Spleen (tissue), 11 donors: ENCODE results near the gene ADAM23. TPM values are rescaled to one million over a fixed set of nuclear protein-coding genes. Genes with fewer than 3 reads are reported as not detected.

Source experiments
- DNase-seq: peaks from one replicate; pipeline ENCODE4 v3.0.0-alpha.2; 2020
- H3K27ac ChIP-seq, 8 donors: fragments of 200-600 bp; sonication (generic) in 7 of 8; 1 replicate in 4 of 8; 2 replicates in 4 of 8; pipeline versions ENCODE4 v1.5.0 to v1.8.0; 2016 to 2021; ENCODE audit warnings: inconsistent platforms in 4 of 8, mild to moderate bottlenecking in 4 of 8, moderate library complexity in 1 of 8
- H3K27me3 ChIP-seq, 7 donors: fragments of 200-600 bp; sonication (generic) in 6 of 7; replicated peaks in 1 of 7; 1 replicate in 4 of 7; 2 replicates in 3 of 7; pipeline versions ENCODE4 v1.5.0 to v1.8.0; 2016 to 2021; ENCODE audit warnings: inconsistent platforms in 3 of 7, mild to moderate bottlenecking in 1 of 7
- H3K36me3 ChIP-seq, 6 donors: fragments of 200-600 bp; sonication (generic) in 5 of 6; 1 replicate in 4 of 6; 2 replicates in 2 of 6; pipeline versions ENCODE4 v1.5.0 to v1.8.0; 2016 to 2021; ENCODE audit warnings: inconsistent platforms in 2 of 6
- H3K4me1 ChIP-seq, 6 donors: fragments of 200-600 bp; sonication (generic) in 5 of 6; 1 replicate in 3 of 6; 2 replicates in 3 of 6; pipeline versions ENCODE4 v1.5.0 to v1.8.0; 2016 to 2021; ENCODE audit warnings: inconsistent platforms in 3 of 6
- H3K4me3 ChIP-seq, 8 donors: fragments of 200-600 bp; sonication (generic) in 7 of 8; 1 replicate in 4 of 8; 2 replicates in 4 of 8; pipeline versions ENCODE4 v1.5.0 to v1.8.0; 2016 to 2021; ENCODE audit warnings: inconsistent platforms in 4 of 8, mild to moderate bottlenecking in 4 of 8, moderate library complexity in 2 of 8
- H3K9me3 ChIP-seq, 8 donors: fragments of 200-600 bp; sonication (generic) in 7 of 8; 1 replicate in 4 of 8; 2 replicates in 4 of 8; pipeline versions ENCODE4 v1.5.0 to v1.8.0; 2016 to 2021; ENCODE audit warnings: inconsistent platforms in 4 of 8
- POLR2A ChIP-seq, 3 donors: fragments of 450-650 bp; IDR thresholded peaks; one replicate each; pipeline ENCODE4 v1.5.1; 2017; ENCODE audit warnings: antibody characterized with exemption in 3 of 3, mild to moderate bottlenecking in 1 of 3
- POLR2AphosphoS5 ChIP-seq, 3 donors: sonication (generic); formaldehyde crosslinking; IDR thresholded peaks; one replicate each; pipeline ENCODE4 v1.5.1; 2017; ENCODE audit warnings: antibody characterized with exemption in 3 of 3
- WGBS, 5 donors: extraction: QIAGEN DNeasy Blood & Tissue Kit in 3 of 5; methylation state at CpG; one replicate each; pipeline versions ENCODE4 v1.1.5 to v1.1.7; 2013 to 2018; 5-methylcytosine and 5-hydroxymethylcytosine counted together
- intact Hi-C: fragments of 100-400 bp; cut with DNase I; formaldehyde crosslinking; loops from one replicate; pipeline ENCODE4 v1.15.0; 2023; ENCODE audit warnings: low total_unique reads
- polyA plus RNA-seq, 3 donors: library from polyadenylated mRNA; stranded (reverse); fragments of 200-250 nt; gene quantifications; one replicate each; pipeline ENCODE4 v1.2.1, GENCODE V29; 2013
- total RNA-seq, 7 donors: library from RNA; depleted of rRNA in 3 of 7; stranded (reverse); fragments of >200 nt in 3 of 7; fragmentation: NEBNext Ultra II Directional in 4 of 7; extraction: Animal tissue kit (Norgen Biotek cat#: 25700) in 4 of 7; gene quantifications; one replicate each; pipeline versions ENCODE4 v1.1.0 to v1.2.1, GENCODE V29; 2016 to 2021
- TF ChIP-seq, protein P1 (sequence below), 11 experiments: fragments of 200-600 bp in 7 of 11; fragments of 450-650 bp in 4 of 11; sonication (generic) in 4 of 11; IDR thresholded peaks in 8 of 11; conservative IDR thresholded peaks in 3 of 11; 1 replicate in 7 of 11; 2 replicates in 4 of 11; pipeline versions ENCODE4 v1.4.0 to v1.8.0; 2016 to 2021; ENCODE audit warnings: antibody characterized with exemption in 11 of 11, inconsistent platforms in 4 of 11, mild to moderate bottlenecking in 1 of 11
- donor health status: healthy with polysubstance abuse.
- donor health status: DM: no; HTN: no; CAD: no; lungs with moderate emphysema.
- donor health status: DM: no; HTN: no; CAD: no.
- donor health status: Bipolar disorder and iron deficiency.
- donor health status: healthy.
- donor health status: DM: no; HTN: no; CAD: no.
- donor health status: DM: yes; HTN: yes; CAD: no.

ADAM23 gene
- total and polyA plus RNA-seq, 10 donors = 0.32 to 2.2 (median 0.86) TPM

DNA sequence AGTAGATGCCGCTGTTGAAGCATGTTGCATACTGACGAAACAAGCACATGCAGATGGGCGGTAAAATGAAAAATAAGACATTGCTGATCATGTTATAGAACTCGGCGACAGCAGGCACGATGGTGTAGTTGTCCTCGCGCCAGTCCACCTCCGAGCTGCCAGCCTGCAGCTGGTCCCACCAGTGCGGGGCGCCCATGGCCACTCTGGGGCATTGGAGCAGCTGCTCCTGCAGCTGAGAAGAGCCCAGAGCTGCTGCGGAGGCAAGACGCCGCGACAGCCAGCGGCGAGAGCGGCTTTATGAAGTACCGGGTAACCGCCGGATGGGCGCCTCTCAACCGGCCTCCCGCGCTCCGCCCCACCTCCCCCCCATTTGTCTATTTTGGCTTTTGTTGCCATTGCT is 32.6 kb upstream of the ADAM23 start:
- Histone ChIP-seq H3K9me3 (peaks cover 0 to 15% (median 9%) of the 10 kb centered on the region in 8 donors), H3K4me3 (no peak overlapping the region), H3K27me3 (peaks cover 0 to 2% (median 0%) of the 10 kb centered on the region in 7 donors), H3K4me1 (no peaks in the 10 kb centered on the region), H3K27ac (no peak overlapping the region), H3K36me3 (no peaks in the 10 kb centered on the region)
- TF ChIP-seq, protein P1, sequence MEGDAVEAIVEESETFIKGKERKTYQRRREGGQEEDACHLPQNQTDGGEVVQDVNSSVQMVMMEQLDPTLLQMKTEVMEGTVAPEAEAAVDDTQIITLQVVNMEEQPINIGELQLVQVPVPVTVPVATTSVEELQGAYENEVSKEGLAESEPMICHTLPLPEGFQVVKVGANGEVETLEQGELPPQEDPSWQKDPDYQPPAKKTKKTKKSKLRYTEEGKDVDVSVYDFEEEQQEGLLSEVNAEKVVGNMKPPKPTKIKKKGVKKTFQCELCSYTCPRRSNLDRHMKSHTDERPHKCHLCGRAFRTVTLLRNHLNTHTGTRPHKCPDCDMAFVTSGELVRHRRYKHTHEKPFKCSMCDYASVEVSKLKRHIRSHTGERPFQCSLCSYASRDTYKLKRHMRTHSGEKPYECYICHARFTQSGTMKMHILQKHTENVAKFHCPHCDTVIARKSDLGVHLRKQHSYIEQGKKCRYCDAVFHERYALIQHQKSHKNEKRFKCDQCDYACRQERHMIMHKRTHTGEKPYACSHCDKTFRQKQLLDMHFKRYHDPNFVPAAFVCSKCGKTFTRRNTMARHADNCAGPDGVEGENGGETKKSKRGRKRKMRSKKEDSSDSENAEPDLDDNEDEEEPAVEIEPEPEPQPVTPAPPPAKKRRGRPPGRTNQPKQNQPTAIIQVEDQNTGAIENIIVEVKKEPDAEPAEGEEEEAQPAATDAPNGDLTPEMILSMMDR (IDR thresholded peaks at IDR 0.05 in 8 of 11, conservative IDR thresholded peaks at IDR 0.05 in 3 of 11) = no peak
- no peak for TF ChIP-seq POLR2A (IDR thresholded peaks at IDR 0.05)
- no peak for TF ChIP-seq POLR2AphosphoS5 (IDR thresholded peaks at IDR 0.05)
- DNase-seq = no peak
- intact Hi-C loops = no loop called here
- WGBS, 5 donors = 92 to 97% (median 95%) methylated on average over 26 of the region's 26 CpGs

DNA sequence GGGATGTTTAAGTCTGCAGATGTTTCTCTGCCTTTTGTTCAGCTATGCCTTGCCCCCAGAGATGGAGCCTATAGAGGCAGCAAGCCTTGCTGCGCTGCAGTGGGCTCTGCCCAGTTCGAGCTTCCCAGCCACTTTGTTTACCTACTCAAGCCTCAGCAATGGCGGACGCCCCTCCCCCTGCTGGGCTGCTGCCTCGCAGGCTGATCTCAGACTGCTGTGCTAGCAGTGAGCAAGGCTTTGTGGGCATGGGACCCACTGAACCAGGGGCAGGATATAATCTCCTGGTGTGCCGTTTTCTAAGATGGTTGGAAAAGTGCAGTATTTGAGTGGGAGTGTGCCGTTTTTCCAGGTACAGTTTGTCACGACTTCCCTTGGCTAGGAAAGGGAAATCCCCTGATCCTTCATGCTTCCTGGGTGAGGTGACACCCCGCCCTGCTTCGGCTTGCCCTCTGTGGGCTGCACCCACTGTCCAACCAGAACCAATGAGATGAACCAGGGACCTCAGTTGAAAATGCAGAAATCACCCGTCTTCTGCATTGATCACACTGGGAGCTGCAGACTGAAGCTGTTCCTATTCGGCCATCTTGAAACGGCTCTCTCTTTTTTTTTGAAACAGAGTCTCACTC is 27.6 kb upstream of the ADAM23 start:
- H3K27me3 ChIP-seq = peaks cover 0 to 7% (median 0%) of the 10 kb centered on the region in 7 donors
- H3K36me3 ChIP-seq = no peaks in the 10 kb centered on the region
- WGBS, 5 donors = 79 to 90% (median 88%) methylated on average over 9 to 13 of the region's 13 CpGs
- peaks cover 0 to 23% (median 13%) of the 10 kb centered on the region in 8 donors for H3K9me3 ChIP-seq
- TF ChIP-seq POLR2AphosphoS5 (IDR thresholded peaks at IDR 0.05) = no peak
- no peak for TF ChIP-seq POLR2A (IDR thresholded peaks at IDR 0.05)
- TF ChIP-seq, protein P1 (IDR thresholded peaks at IDR 0.05 in 8 of 11, conservative IDR thresholded peaks at IDR 0.05 in 3 of 11) = no peak
- no peak overlapping the region for H3K4me3 ChIP-seq
- H3K4me1 ChIP-seq = no peaks in the 10 kb centered on the region
- no peak overlapping the region for H3K27ac ChIP-seq
- intact Hi-C loops = no loop called here
- DNase-seq = no peak

DNA sequence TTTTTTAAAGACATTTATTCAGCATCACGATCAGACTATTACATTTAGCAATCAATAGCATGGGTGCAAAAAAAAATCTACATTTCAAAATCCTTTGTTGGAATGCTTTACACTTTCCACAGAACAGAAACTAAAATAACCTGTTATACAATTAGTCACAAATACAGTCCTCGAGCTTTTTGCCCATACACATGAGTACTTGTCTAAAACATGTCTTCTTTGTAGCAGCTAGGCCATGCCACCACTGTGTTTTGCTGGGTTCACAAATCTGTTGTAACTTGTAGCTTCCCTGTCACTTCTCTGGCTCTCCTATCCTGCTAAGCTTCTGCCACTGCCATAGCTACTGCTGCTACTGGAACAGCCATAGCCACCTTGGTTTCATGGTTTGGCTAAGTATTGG is 24.4 kb upstream of the ADAM23 start:
- TF ChIP-seq POLR2A (IDR thresholded peaks at IDR 0.05) = no peak
- no peak overlapping the region for H3K27ac ChIP-seq
- no peaks in the 10 kb centered on the region for H3K36me3 ChIP-seq
- H3K9me3 ChIP-seq = peaks cover 0 to 16% (median 6%) of the 10 kb centered on the region in 8 donors
- intact Hi-C loops = no loop called here
- 74 to 85% (median 79%) methylated on average over 2 of the region's 2 CpGs for WGBS, 5 donors
- DNase-seq = no peak
- H3K27me3 ChIP-seq = peaks cover 0 to 13% (median 0%) of the 10 kb centered on the region in 7 donors
- no peaks in the 10 kb centered on the region for H3K4me1 ChIP-seq
- H3K4me3 ChIP-seq = no peak overlapping the region

GRCh38 chr2:206420721-206421120 is 22.6 kb upstream of the ADAM23 start:
- Histone ChIP-seq H3K9me3 (peaks cover 0 to 16% (median 6%) of the 10 kb centered on the region in 8 donors), H3K27me3 (peaks cover 0 to 13% (median 0%) of the 10 kb centered on the region in 7 donors), H3K4me1 (no peaks in the 10 kb centered on the region), H3K4me3 (no peak overlapping the region), H3K36me3 (no peaks in the 10 kb centered on the region), H3K27ac (no peak overlapping the region)
- WGBS, 5 donors = 91 to 96% (median 92%) methylated on average over 3 of the region's 3 CpGs
- TF ChIP-seq, protein P1 (IDR thresholded peaks at IDR 0.05 in 8 of 11, conservative IDR thresholded peaks at IDR 0.05 in 3 of 11) = no peak
- TF ChIP-seq POLR2A (IDR thresholded peaks at IDR 0.05) (no peak), POLR2AphosphoS5 (IDR thresholded peaks at IDR 0.05) (no peak)
- no peak for DNase-seq
- intact Hi-C loops = no loop called here
